Kidney epithelial cell (primary cell): Measurements from ENCODE around the gene RUNX1. TPM values are rescaled to one million over a fixed set of nuclear protein-coding genes. Genes with fewer than 3 reads are reported as not detected.

Experiments used
- DNase-seq: peaks from one replicate; pipeline ENCODE4 v3.0.0-alpha.2; 2010; ENCODE audit warnings: low read depth
- H3K27me3 ChIP-seq: 2 replicates; pipeline ENCODE4 v1.6.0; 2011; ENCODE audit warnings: low read length; ENCODE audit not compliant: control insufficient read depth, insufficient read depth
- H3K36me3 ChIP-seq: 2 replicates; pipeline ENCODE4 v1.5.1; 2011; ENCODE audit warnings: low read length; ENCODE audit not compliant: control insufficient read depth, insufficient read depth
- H3K4me3 ChIP-seq: 2 replicates; pipeline ENCODE4 v1.5.1; 2011; ENCODE audit warnings: low read depth, mild to moderate bottlenecking, control low read depth, low read length
- CTCF ChIP-seq: IDR thresholded peaks from 2 replicates; pipeline ENCODE4 v1.5.1; 2011; ENCODE audit warnings: mild to moderate bottlenecking, moderate library complexity, low read length, control low read depth, inconsistent platforms; ENCODE audit not compliant: insufficient read depth, poor library complexity, severe bottlenecking
- total RNA-seq: library from RNA; depleted of rRNA; stranded (reverse); fragments of >200 nt; gene quantifications from 2 replicates; pipeline ENCODE4 v1.2.3, GENCODE V29; 2015

Gene RUNX1
- total RNA-seq, 1 donor from 2014 or later: 43.0 TPM

DNA sequence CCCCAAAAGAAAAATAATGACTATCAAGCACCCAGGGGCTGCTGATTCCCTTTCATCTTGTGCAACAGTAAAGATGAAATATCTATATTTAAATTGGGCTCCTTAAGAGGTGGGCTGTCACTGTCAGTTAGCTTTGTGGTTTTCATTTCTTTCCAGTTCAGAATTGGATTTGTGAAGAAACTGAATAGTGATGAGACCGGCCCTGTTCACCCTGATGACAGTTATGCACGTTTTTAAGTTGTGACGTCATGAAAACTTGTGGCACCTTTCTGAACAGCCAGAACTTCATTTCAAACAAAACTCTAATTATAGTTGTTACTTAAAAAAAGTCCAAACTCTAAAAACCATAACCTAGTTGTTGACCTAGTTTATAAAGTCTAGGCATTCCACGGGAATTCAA is 125.9 kb downstream of the RUNX1 start:
- no peak overlapping the region for H3K4me3 ChIP-seq
- H3K27me3 ChIP-seq: no peaks in the 10 kb centered on the region
- DNase-seq: no peak
- no peak for TF ChIP-seq CTCF
- H3K36me3 ChIP-seq: no peaks in the 10 kb centered on the region

DNA sequence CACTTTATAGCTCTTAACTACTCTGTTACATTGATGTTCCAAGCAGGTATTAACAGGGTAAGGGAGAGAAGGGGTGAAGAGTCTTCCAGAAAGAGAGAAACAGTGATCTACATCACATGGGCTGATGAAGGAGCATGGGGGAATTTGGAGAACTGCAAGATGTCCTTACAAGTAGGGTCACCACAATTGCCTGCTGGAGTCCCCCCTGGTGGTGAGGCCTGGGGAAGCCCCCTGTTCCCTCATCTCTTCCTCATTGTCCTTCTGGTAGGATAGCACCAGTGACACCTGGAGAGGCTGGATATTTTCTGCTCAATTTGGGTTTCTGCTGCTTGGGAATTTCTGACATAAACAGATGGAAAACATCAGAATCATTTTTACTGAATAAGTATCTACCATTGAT is 126.6 kb downstream of the RUNX1 start:
- no peak for TF ChIP-seq CTCF
- Histone ChIP-seq H3K4me3 (no peak overlapping the region), H3K27me3 (no peaks in the 10 kb centered on the region), H3K36me3 (no peaks in the 10 kb centered on the region)
- no peak for DNase-seq

DNA sequence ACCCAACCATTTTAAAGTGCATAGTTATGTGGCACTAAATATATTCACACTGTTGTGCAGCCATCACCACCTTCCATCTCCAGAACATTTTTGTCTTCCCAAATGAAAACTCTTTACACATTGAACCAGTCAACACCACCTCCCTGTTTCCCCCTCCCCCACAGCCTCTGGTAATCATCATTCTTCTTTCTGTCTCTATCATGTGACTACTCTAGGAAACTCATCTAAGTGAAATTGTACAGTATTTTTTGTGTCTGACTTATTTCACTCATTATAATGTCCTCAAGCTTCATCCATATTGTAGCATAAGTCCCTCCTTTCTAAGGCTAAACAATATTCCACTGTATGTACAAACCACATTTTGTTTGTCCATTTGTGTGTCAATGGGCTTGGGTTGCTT is 128.0 kb downstream of the RUNX1 start:
- Histone ChIP-seq H3K27me3 (no peaks in the 10 kb centered on the region), H3K36me3 (no peaks in the 10 kb centered on the region), H3K4me3 (no peak overlapping the region)
- DNase-seq: no peak
- no peak for TF ChIP-seq CTCF

DNA sequence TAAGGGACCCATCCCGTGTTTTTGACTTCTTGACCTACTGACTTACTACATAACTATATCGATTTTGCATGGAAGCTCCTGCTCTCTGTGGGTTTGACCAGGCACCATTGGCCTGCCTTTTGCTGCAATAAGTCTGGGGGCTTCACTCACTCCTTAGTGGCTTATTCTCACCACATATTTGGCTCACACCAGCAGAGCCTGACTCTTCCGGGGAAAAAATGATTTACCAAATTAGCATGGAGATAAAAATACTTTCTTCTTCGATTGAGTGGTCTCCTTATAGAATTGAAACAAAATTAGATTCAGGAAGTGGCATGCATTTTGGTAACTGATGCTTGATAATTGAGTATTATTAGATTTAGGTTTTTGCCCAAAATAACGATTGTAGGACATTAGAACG is 129.7 kb downstream of the RUNX1 start:
- no peak for TF ChIP-seq CTCF
- H3K4me3 ChIP-seq: no peak overlapping the region
- H3K36me3 ChIP-seq: no peaks in the 10 kb centered on the region
- no peaks in the 10 kb centered on the region for H3K27me3 ChIP-seq
- DNase-seq: no peak

DNA sequence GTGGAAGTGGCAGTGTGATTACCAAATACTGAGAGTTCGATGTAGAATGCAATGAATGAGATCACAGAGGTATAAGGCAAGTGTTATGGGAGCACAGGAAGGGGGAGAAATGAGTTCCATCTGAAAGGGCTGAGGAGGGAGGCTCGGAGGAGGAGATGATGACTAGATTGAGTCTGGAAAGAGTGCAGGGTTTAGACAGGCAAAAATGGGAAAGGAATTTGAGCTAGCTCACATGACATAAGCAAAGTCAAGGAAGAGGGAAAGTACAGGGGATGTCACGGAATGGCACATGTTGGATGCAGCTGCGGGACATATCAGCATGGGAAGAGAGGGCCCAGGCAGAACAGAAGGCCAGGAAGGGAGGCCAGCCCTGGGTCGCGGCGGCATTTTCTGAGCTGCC is 132.7 kb downstream of the RUNX1 start:
- H3K4me3 ChIP-seq: no peak overlapping the region
- no peaks in the 10 kb centered on the region for H3K27me3 ChIP-seq
- no peak for DNase-seq
- TF ChIP-seq CTCF: no peak
- no peaks in the 10 kb centered on the region for H3K36me3 ChIP-seq

DNA sequence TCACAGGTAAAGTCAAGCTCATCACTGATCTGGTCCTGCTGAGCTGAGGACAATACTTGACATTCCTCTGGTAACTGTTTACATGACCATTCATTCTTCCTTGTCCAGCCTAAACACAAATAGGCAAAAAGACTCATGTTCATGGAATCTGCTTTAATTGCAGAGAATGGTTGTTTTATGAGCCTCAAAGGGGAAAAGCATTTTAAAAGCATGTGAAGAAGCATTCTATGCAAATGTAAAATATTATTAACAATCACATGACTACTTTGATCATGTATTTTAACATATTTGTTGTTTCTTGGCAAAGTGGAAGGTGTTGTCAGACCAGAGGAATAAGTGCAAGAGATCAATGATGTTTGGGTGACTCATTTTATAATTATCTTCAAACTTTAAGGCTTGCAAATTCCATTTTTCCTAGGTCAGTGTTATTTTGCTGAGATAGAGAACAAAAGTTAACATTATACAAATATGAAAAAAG is 133.7 kb downstream of the RUNX1 start:
- no peaks in the 10 kb centered on the region for H3K27me3 ChIP-seq
- H3K4me3 ChIP-seq: no peak overlapping the region
- no peaks in the 10 kb centered on the region for H3K36me3 ChIP-seq
- no peak for DNase-seq
- no peak for TF ChIP-seq CTCF
